K562 (cell line): ENCODE data around the gene CRYAB.

Experiments
- ARID2 ChIP-seq: fragments of 450-650 bp; IDR thresholded peaks from 2 replicates; pipeline ENCODE4 v1.6.1; 2017; ENCODE audit warnings: antibody characterized with exemption, mild to moderate bottlenecking
- CTCF ChIP-seq, 3 experiments: IDR thresholded peaks in 2 of 3; conservative IDR thresholded peaks in 1 of 3; 2 replicates each; pipeline ENCODE4 v1.5.1; 2011 to 2012; ENCODE audit warnings: low read length in 3 of 3, mild to moderate bottlenecking in 3 of 3, control low read depth in 2 of 3, improper control_type of control experiment in 1 of 3, inconsistent platforms in 1 of 3, low read depth in 1 of 3, mixed read lengths in 1 of 3, moderate library complexity in 1 of 3; ENCODE audit not compliant: insufficient read depth in 2 of 3
- DIDO1 ChIP-seq: fragments of 450-650 bp; IDR thresholded peaks from 2 replicates; pipeline ENCODE4 v1.6.1; 2016; ENCODE audit warnings: low read depth, missing biosample characterization, missing genetic modification characterization
- FOS ChIP-seq: IDR thresholded peaks from 3 replicates; pipeline ENCODE4 v1.6.1; 2011; ENCODE audit not compliant: insufficient read length; ENCODE audit errors: extremely low read depth
- FOXJ3 ChIP-seq: sonication (generic); formaldehyde crosslinking; IDR thresholded peaks from 2 replicates; pipeline ENCODE4 v1.4.0; 2020; ENCODE audit warnings: mild to moderate bottlenecking, missing genetic modification reagents
- MYC ChIP-seq, 2 experiments: fragments of 250-450 bp in 1 of 2; sonication (Bioruptor Pico) in 1 of 2; IDR thresholded peaks; 2 replicates each; pipeline versions ENCODE4 v1.5.1 to v1.6.1; 2012 to 2021; ENCODE audit warnings: low read depth in 2 of 2, borderline replicate concordance in 1 of 2, improper control_type of control experiment in 1 of 2, low read length in 1 of 2, mild to moderate bottlenecking in 1 of 2, moderate library complexity in 1 of 2
- RCOR1 ChIP-seq, 2 experiments: IDR thresholded peaks; 2 replicates each; pipeline ENCODE4 v1.6.1; 2012; ENCODE audit warnings: low read depth in 2 of 2, low read length in 2 of 2, borderline replicate concordance in 1 of 2, improper control_type of control experiment in 1 of 2
- SAP30 ChIP-seq: fragments of 200-600 bp; sonication (generic); IDR thresholded peaks from 2 replicates; pipeline ENCODE4 v1.6.1; 2012; ENCODE audit warnings: borderline replicate concordance, low read depth, mild to moderate bottlenecking, moderate library complexity, low read length, control low read depth, inconsistent platforms; ENCODE audit not compliant: insufficient read depth, poor library complexity, severe bottlenecking
- TAL1 ChIP-seq: fragments of 450-650 bp; IDR thresholded peaks from 2 replicates; pipeline ENCODE4 v1.6.1; 2016; ENCODE audit warnings: mild to moderate bottlenecking
- YBX1 ChIP-seq: fragments of 450-650 bp; IDR thresholded peaks from 2 replicates; pipeline ENCODE4 v1.7.1; 2016; ENCODE audit warnings: mild to moderate bottlenecking
- ZNF3 ChIP-seq: fragments of 250-450 bp; sonication (Bioruptor Pico); IDR thresholded peaks from 2 replicates; pipeline ENCODE4 v1.5.0; 2021; ENCODE audit warnings: mild to moderate bottlenecking, moderate library complexity
- ZNF655 ChIP-seq: fragments of 250-450 bp; sonication (Bioruptor Pico); IDR thresholded peaks from 2 replicates; pipeline ENCODE4 v1.5.0; 2021
- TF ChIP-seq, protein P1 (sequence below): sonication (generic); formaldehyde crosslinking; IDR thresholded peaks from 2 replicates; pipeline ENCODE4 v1.9.0; 2022; ENCODE audit warnings: mild to moderate bottlenecking, missing genetic modification reagents

DNA sequence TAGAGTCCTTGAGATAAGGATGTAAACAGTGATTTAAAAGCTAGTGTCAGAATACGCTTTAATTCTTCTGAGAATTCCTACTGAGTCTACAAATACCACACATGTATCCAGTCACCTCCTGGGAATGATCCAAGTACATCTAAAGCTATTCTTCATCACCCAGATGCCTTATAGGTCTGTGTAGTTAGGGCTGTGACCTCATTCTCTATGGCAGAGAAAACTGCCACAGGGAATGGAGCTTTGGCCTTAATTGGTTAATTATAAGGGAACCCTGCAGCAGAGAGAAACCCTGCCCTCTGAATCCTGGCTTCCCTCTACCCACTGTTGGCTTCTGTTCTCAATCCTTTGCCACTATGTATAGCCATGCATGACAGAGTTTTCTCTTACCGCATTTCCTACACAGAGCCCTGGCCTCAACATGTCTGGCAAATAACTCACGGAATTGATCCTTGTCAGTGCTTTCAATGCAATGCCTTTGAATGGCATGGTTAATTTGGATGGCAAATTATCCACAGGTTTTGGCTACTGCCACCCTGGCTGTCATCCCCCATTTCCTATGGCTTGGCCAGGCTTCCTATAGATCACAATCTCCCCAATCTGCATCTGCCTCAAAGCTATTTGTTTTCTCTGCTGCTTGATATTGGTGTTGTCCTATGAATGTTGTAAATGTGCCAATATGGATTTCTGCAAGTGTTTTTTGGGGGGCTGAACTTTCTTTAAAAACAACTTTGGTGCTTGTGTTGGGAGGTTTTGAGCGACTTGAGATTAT, 28.4 kb upstream of the CRYAB start:
- no peak for TF ChIP-seq ZNF3 (CRISPR knock-in tag)
- TF ChIP-seq CTCF (IDR thresholded peaks at IDR 0.05 in 2 of 3, conservative IDR thresholded peaks at IDR 0.05 in 1 of 3; ENCODE audit: insufficient read depth in 2 of 3, low read depth in 1 of 3, low read length in 3 of 3): no peak
- TF ChIP-seq FOS: no peak
- no peak for TF ChIP-seq DIDO1 (tag)
- TF ChIP-seq SAP30: no peak
- no peak for TF ChIP-seq FOXJ3
- TF ChIP-seq MYC (IDR thresholded peaks at IDR 0.05; ENCODE audit: low read depth, low read length): no peak
- TF ChIP-seq MYC (CRISPR knock-in tag; IDR thresholded peaks at IDR 0.05; ENCODE audit: borderline replicate concordance, low read depth): no peak
- TF ChIP-seq ARID2: no peak
- TF ChIP-seq, protein P1, sequence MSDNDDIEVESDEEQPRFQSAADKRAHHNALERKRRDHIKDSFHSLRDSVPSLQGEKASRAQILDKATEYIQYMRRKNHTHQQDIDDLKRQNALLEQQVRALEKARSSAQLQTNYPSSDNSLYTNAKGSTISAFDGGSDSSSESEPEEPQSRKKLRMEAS (CRISPR knock-in tag): no peak
- no peak for TF ChIP-seq RCOR1 (IDR thresholded peaks at IDR 0.05; ENCODE audit: borderline replicate concordance in 1 of 2, low read depth in 2 of 2, low read length in 2 of 2)
- no peak for TF ChIP-seq ZNF655
- TF ChIP-seq YBX1: no peak
- TF ChIP-seq TAL1: no peak
